Lung microvascular endothelial cell (primary cell): Measurements from ENCODE around the gene FGR. TPM values are rescaled to one million over a fixed set of nuclear protein-coding genes. Genes with fewer than 3 reads are reported as not detected.
"Not testable (repeated sequence)": the region's sequence is repeated elsewhere in the genome, so short reads cannot be mapped to it uniquely, and the experiment has no call there.

ENCODE experiments used
- DNase-seq, 2 donors: peaks; one replicate each; pipeline versions ENCODE4 v3.0.0 to v3.0.0-alpha.2; 2010; ENCODE audit warnings: low read depth in 2 of 2
- total RNA-seq: library from RNA; depleted of rRNA; stranded (reverse); fragments of >200 nt; gene quantifications from 2 replicates; pipeline ENCODE4 v1.2.1, GENCODE V29; 2014

Gene FGR
- total RNA-seq, 1 donor from 2014 or later: 0.20 TPM

GRCh38 chr1:27635396-27636142 lies 584 bp upstream of the FGR start:
- DNase-seq: no peak

- DNase-seq: peak; percentile 31 to 60
Observed at GRCh38 chr1:27634177-27634984, 604 bp downstream of the FGR start.

DNA sequence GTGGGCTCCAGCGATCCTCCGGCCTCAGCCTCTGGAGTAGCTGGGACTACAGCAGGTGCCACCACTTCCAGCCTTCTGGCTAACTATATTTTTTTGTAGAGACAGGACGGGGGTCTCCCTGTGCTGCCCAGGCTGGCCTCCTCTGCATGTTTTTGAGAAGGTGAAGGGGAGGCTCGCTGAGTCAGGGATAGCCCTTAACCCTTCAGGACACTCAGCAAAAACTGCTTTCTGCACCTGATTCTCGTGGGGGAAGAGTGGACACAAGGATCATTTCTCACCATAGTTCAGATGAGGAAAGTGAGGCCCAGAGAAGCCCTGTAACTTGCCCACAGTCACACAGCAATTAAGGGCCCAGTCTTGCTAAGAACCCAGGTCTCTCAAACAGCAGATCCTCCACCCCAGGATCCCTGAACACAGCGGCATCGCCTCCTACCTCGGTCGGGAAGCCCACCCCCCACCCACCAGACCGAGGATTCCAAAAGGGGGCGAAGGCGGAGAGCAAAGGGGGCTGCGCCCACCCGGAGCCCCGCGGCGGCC lies 1.3 kb downstream of the FGR start:
- DNase-seq: no peak

- no peak for DNase-seq
Observed at GRCh38 chr1:27633298-27633610, 1.7 kb downstream of the FGR start.

GRCh38 chr1:27632387-27633297 lies 2.3 kb downstream of the FGR start:
- DNase-seq: no peak

GRCh38 chr1:27630859-27631491 lies 4.0 kb downstream of the FGR start:
- DNase-seq: peak; percentile 39 to 67

GRCh38 chr1:27628712-27629111 lies 6.3 kb downstream of the FGR start:
- DNase-seq: no peak

DNA sequence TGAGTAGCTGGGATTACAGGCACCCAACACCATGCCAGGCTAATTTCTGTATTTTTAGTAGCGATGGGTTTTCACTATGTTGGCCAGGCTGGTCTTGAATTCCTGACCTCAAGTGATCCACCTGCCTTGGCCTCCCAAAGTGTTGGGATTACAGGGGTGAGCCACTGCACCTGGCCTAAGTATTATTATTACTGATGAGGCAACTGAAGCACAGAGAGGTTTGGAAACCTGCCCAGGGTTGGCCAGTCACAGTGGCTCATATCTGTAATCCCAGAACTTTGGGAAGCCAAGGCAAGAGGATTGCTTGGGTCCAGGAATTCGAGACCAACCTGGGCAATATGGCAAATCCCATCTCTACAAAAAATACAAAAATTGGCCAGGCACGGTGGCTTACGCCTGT lies 7.3 kb downstream of the FGR start:
- not testable (repeated sequence) for DNase-seq

DNA sequence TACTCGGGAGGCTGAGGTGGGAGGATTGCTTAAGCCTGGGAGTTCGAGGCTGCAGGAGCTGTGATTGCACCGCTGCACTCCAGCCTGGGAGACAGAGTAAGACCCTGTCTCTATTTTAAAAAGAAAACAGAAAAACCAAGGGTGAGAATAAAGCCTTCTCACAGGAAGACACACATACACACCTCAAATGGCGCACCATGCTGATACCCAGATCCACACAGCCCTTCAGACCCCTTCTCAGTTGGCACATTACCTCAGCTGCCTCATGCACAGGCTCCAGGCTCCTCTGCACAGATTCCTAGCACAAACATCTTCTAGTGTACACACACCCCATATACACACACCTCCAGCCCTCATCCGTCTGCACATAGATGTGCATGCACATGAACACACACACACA lies 7.9 kb downstream of the FGR start:
- no peak for DNase-seq

DNA sequence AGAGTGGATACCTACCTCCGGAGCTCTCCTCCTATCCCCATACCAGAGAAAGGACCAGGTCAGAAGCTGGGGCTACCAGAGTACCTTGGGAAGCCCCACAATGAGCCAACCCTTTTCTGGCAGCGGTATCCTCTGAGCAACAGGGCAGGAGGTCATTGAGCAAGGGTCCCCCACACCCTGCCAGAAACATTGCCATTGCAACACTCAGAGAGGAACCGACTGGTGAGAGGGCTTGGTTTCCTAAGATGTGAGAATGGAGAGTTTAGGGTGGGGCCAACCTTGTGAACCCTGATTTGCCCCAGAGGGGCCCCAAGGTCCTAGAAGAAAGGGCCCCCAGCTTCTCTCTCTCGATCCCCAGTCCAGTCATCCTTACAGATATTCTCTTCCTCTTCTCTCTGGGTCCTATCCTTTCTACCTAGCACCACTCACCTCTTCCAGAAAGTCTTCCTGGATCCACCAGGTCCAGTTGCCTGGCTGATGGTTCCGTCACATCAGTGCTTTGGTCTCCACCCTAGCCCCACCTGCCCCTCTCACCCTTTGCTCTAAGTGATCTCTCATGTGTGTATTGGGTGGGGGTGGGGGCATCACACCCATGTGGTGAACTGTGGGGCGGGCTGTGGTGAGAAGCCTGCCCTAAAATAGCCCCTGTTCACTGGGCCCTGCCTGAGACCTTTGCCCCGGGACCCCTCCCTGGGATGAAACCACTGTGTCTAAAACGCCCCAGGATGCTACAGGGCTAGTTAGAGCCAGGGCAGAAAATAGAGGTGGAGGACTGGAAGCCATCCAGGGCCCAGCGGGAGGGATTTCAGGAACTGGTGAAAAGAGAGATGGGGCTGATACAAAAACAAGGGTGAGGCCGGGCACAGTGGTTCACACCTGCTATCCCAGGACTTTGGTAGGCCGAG lies 8.7 kb downstream of the FGR start:
- DNase-seq: no peak

DNA sequence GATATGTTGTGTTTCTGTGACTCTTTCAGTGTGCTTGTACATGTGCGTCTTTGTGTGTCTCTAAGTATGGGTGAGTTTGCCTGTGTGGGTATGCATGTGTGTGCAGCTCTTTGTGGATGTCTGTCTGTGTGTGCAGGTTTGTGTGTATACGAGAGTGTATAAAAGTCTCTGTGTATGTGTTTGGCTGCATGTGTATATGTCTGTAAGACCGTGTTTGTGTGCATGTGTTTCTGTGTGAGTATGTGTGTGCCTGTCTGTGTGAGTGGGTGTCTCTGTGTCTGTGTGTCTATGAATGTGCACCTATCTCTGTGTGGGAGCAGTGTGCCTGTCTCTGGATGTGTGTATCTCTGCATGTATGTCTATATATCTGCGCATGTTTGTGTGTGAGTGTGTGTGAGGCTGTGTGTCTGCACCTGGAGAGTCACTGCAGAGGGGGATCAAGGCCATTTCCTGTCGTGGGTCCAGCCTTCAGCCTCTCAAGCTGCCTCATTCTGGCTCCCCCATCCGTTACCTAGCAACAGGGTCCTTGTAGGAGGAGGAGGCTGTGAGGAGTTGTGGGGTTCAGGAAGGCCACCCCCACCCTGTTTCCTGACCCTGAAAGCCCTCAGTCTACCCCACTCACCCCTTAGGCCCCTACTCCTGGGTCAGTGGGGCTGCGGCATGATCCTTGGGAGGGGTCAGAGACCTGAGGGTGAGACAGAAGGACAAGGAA lies 10.4 kb downstream of the FGR start:
- DNase-seq: peak in 1 of 2 donors; percentile 28

DNA sequence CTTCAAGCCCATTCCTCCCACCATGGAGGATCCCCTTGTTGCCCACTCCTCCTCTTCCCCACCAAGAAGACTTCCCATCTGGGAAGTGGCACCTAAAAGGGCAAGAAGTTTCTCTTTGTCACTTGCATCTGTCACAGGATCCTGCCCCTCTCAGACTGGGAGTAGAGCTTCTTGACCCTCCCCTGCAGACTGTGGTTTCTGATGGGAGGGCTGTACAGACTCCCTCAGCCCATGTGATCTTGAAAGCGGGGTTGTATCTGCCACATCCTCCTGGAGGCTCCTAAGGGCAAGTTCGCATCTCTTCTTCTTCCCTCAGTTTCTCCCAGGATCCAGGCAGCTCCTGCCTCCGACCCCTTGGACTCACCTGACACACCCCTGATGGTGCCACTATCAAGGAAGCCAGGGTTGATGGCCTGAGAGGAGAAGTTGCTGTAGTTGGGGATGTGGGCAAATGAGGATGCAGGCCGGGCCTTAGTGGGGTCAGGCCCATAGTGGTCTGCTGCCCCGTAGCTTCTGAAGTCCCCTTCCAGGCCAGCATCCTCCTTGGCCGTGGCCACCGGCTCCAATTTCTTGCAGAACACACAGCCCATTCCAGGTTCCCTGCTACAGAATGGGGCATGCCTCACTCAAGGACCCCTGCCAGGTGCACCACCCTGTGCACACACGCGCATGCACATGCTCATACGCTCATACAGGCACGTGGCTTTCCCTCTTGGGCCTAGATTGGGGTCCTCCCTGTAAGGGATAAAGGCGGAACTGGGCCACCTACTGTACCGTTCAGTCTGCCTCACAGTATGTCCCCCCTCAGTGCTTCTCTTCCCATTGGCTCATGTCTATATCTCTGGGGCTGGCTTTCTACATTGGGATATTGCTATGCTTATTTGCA lies 11.4 kb downstream of the FGR start:
- DNase-seq: no peak

DNA sequence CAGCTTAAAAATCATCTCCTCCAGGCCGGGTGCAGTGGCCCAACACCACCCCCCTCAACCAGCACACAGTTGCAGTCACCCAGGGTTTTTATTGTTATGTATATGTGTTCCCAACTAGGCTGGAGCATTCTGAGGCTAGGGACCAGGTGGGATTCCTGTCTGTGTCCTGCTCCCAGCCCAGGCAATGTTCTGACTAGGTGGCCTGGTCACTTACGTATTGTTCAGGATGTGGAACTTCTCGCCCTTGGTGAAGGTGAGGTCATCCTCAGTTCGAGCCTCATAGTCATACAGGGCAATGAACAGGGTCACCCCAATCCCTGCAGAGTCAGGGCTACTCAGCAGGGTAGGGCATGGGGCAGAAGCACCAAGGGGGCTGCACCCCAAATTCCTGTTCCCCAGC lies 12.2 kb downstream of the FGR start:
- no peak for DNase-seq

- DNase-seq: peak; percentile 61 to 71
Observed at GRCh38 chr1:27621051-27621920, 13.7 kb downstream of the FGR start.

GRCh38 chr1:27619782-27620438 lies 15.1 kb downstream of the FGR start:
- not testable (repeated sequence) for DNase-seq

- no peak for DNase-seq
Observed at GRCh38 chr1:27618341-27619082, 16.5 kb downstream of the FGR start.
